EL (cell line): Measurements from ENCODE around the gene SAMD15.
"Not testable (repeated sequence)": the region's sequence is repeated elsewhere in the genome, so short reads cannot be mapped to it uniquely, and the experiment has no call there.

Source experiments
- DNase-seq: peaks from one replicate; pipeline ENCODE4 v3.0.0-alpha.2; 2016

Gene SAMD15

GRCh38 chr14:77377502-77377844 lies 294 bp downstream of the SAMD15 start:
- DNase-seq: no peak

GRCh38 chr14:77378701-77379100 lies 1.5 kb downstream of the SAMD15 start:
- DNase-seq: no peak

GRCh38 chr14:77390188-77390587 lies 13.0 kb downstream of the SAMD15 start:
- no peak for DNase-seq

- DNase-seq: no peak
Observed at GRCh38 chr14:77400216-77400615, 23.0 kb downstream of the SAMD15 start.

- no peak for DNase-seq
Observed at GRCh38 chr14:77403768-77404167, 26.6 kb downstream of the SAMD15 start.

- no peak for DNase-seq
Observed at GRCh38 chr14:77406086-77406485, 28.9 kb downstream of the SAMD15 start.

GRCh38 chr14:77406718-77407117 lies 29.5 kb downstream of the SAMD15 start:
- no peak for DNase-seq

- DNase-seq: no peak
Observed at GRCh38 chr14:77407158-77407557, 30.0 kb downstream of the SAMD15 start.

- peak; percentile 6 for DNase-seq
Observed at GRCh38 chr14:77409131-77409533, 32.0 kb downstream of the SAMD15 start.

- not testable (repeated sequence) for DNase-seq
Observed at GRCh38 chr14:77415403-77416030, 38.3 kb downstream of the SAMD15 start.

- DNase-seq: not testable (repeated sequence)
Observed at GRCh38 chr14:77416098-77416497, 38.9 kb downstream of the SAMD15 start.

- DNase-seq: no peak
Observed at GRCh38 chr14:77416836-77417235, 39.7 kb downstream of the SAMD15 start.

- DNase-seq: peak; percentile 50
Observed at GRCh38 chr14:77421201-77421600, 44.0 kb downstream of the SAMD15 start.

GRCh38 chr14:77423423-77423822 lies 46.2 kb downstream of the SAMD15 start, which contains the start of gene NOXRED1:
Gene NOXRED1, minus strand, starts transcription at chr14:77423523. Its CDS starts 634 bp downstream, at chr14:77422889.
- no peak for DNase-seq

- no peak for DNase-seq
Observed at GRCh38 chr14:77424862-77425261, 47.7 kb downstream of the SAMD15 start.

- DNase-seq: no peak
Observed at GRCh38 chr14:77426396-77426795, 49.2 kb downstream of the SAMD15 start.

- DNase-seq: peak; percentile 48
Observed at GRCh38 chr14:77436042-77436441, 58.9 kb downstream of the SAMD15 start.

- no peak for DNase-seq
Observed at GRCh38 chr14:77438596-77438995, 61.4 kb downstream of the SAMD15 start.

GRCh38 chr14:77439861-77440260 lies 62.7 kb downstream of the SAMD15 start:
- DNase-seq: no peak
